Nephron (organoid): ENCODE data around the gene DNAJC4.

Source experiments
- H3K27ac Mint-ChIP-seq, 3 experiments: 2 replicates each; pipeline ENCODE4 v1.8.0; 2020; ENCODE audit warnings: mixed read lengths in 3 of 3, mild to moderate bottlenecking in 2 of 3, moderate library complexity in 1 of 3
- H3K27me3 Mint-ChIP-seq: 2 replicates; pipeline ENCODE4 v1.8.0; 2021; ENCODE audit warnings: low read depth, mild to moderate bottlenecking, moderate library complexity, mixed read lengths
- H3K36me3 Mint-ChIP-seq: 2 replicates; pipeline ENCODE4 v1.8.0; 2020; ENCODE audit warnings: low read depth, mixed read lengths
- H3K4me1 Mint-ChIP-seq: 2 replicates; pipeline ENCODE4 v1.8.0; 2020; ENCODE audit warnings: mixed read lengths
- H3K4me3 Mint-ChIP-seq, 3 experiments: 2 replicates each; pipeline ENCODE4 v1.8.0; 2020; ENCODE audit warnings: mild to moderate bottlenecking in 3 of 3, mixed read lengths in 3 of 3, moderate library complexity in 2 of 3
- H3K9me3 Mint-ChIP-seq: 2 replicates; pipeline ENCODE4 v1.8.0; 2020; ENCODE audit warnings: mixed read lengths
- CTCF ChIP-seq, 3 experiments: fragments of 200-600 bp; sonication (generic); IDR thresholded peaks; one replicate each; pipeline ENCODE4 v1.5.0; 2021; ENCODE audit warnings: antibody characterized with exemption in 3 of 3; ENCODE audit not compliant: unreplicated experiment in 3 of 3

Gene DNAJC4

GRCh38 chr11:64250415-64251015 is 20.2 kb downstream of the DNAJC4 start:
- Mint-ChIP-seq H3K9me3 (no peaks in the 10 kb centered on the region), H3K4me3 (peak overlapping the region; percentile 80 to 89 (median 83)), H3K27ac (no peak overlapping the region), H3K4me1 (peaks cover 19% of the 10 kb centered on the region), H3K36me3 (peaks cover 3% of the 10 kb centered on the region), H3K27me3 (no peaks in the 10 kb centered on the region)
- TF ChIP-seq CTCF (IDR thresholded peaks at IDR 0.05; ENCODE audit: unreplicated experiment in 3 of 3), result no peak

- H3K4me3 Mint-ChIP-seq, result peak within 1 kb of the TSS; percentile 89 to 91 (median 89)
- no peaks in the 10 kb centered on the region for H3K27me3 Mint-ChIP-seq
- H3K4me1 Mint-ChIP-seq, result peaks cover 19% of the 10 kb centered on the region
- TF ChIP-seq CTCF (IDR thresholded peaks at IDR 0.05; ENCODE audit: unreplicated experiment in 3 of 3), result peak; percentile 75 to 87 (median 83)
- peak within 1 kb of the TSS in 1 of 3 experiments; percentile 66 for H3K27ac Mint-ChIP-seq
- no peaks in the 10 kb centered on the region for H3K9me3 Mint-ChIP-seq
- H3K36me3 Mint-ChIP-seq, result peaks cover 3% of the 10 kb centered on the region
Observed at GRCh38 chr11:64251016-64251752, 20.8 kb downstream of the DNAJC4 start, which contains the start of gene PLCB3. Gene PLCB3 (plus strand): TSS chr11:64251530. CDS start chr11:64251650, 120 bp downstream.

- no peak overlapping the region for H3K27ac Mint-ChIP-seq
- H3K4me1 Mint-ChIP-seq, result peaks cover 19% of the 10 kb centered on the region
- no peaks in the 10 kb centered on the region for H3K27me3 Mint-ChIP-seq
- H3K9me3 Mint-ChIP-seq, result no peaks in the 10 kb centered on the region
- no peak for TF ChIP-seq CTCF (IDR thresholded peaks at IDR 0.05; ENCODE audit: unreplicated experiment in 3 of 3)
- H3K36me3 Mint-ChIP-seq, result peaks cover 3% of the 10 kb centered on the region
- peak overlapping the region; percentile 89 to 91 (median 89) for H3K4me3 Mint-ChIP-seq
Observed at GRCh38 chr11:64251753-64252002, 21.3 kb downstream of the DNAJC4 start.

- no peaks in the 10 kb centered on the region for H3K27me3 Mint-ChIP-seq
- TF ChIP-seq CTCF (IDR thresholded peaks at IDR 0.05; ENCODE audit: unreplicated experiment in 3 of 3), result peak in 1 of 3 experiments; percentile 17
- peaks cover 3% of the 10 kb centered on the region for H3K36me3 Mint-ChIP-seq
- peaks cover 19% of the 10 kb centered on the region for H3K4me1 Mint-ChIP-seq
- no peaks in the 10 kb centered on the region for H3K9me3 Mint-ChIP-seq
- H3K4me3 Mint-ChIP-seq, result peak overlapping the region; percentile 89 to 91 (median 89)
- H3K27ac Mint-ChIP-seq, result peak overlapping the region in 1 of 3 experiments; percentile 66
Observed at GRCh38 chr11:64252003-64252872, 21.9 kb downstream of the DNAJC4 start.

- H3K4me3 Mint-ChIP-seq, result peak overlapping the region; percentile 46 to 79 (median 76)
- peaks cover 10% of the 10 kb centered on the region for H3K36me3 Mint-ChIP-seq
- no peaks in the 10 kb centered on the region for H3K27me3 Mint-ChIP-seq
- no peaks in the 10 kb centered on the region for H3K9me3 Mint-ChIP-seq
- TF ChIP-seq CTCF (IDR thresholded peaks at IDR 0.05; ENCODE audit: unreplicated experiment in 3 of 3), result no peak
- H3K4me1 Mint-ChIP-seq, result peaks cover 15% of the 10 kb centered on the region
- no peak overlapping the region for H3K27ac Mint-ChIP-seq
Observed at GRCh38 chr11:64253043-64253442, 22.7 kb downstream of the DNAJC4 start.
